ENCODE data around the gene PRPH. TPM values are rescaled to one million over a fixed set of nuclear protein-coding genes. Genes with fewer than 3 reads are reported as not detected.

PRPH gene
- total and polyA plus RNA-seq, 2 of the 13 experiments (the other 11 are each of a cell fraction or from before 2014, with no cell fraction given), result 0.12 TPM; not detected in 1

DNA sequence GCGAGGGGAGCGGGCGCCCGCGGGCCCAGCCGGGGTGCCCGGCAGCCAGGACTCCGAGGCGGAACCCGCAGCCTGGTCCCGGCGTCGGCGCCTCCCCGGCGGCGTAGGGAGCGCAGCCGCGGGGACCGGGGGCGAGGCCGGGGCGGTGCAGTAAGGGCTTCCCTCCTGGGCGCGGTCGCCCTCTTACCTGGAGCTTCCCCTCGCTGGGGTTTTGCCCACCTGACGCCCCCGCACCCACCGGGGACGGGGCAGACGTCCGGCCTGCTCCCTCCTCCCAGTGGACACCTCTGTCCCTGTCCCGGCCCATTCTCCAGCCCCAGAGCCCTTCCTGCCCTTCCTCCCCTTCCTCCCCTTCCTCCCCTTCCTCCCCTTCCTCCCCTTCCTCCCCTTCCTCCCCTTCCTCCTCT is 30.5 kb upstream of the PRPH start:
- Histone ChIP-seq H3K27me3 (ENCODE audit: control insufficient read depth in 1 of 2, insufficient read depth in 2 of 2, low read length in 2 of 2) (no peaks in the 10 kb centered on the region; a peak in 1 of 5 replicates), H3K79me2 (ENCODE audit: insufficient read depth, low read length) (peaks cover 46% of the 10 kb centered on the region), H3K27ac (ENCODE audit: extremely low read length, insufficient read depth, low read length) (peak overlapping the region; percentile 95), H2AFZ (ENCODE audit: low read length) (no peak overlapping the region), H3K4me1 (ENCODE audit: insufficient read depth, low read length) (peaks cover 44% of the 10 kb centered on the region), H3K9me3 (ENCODE audit: low read length) (no peaks in the 10 kb centered on the region), H3K4me2 (ENCODE audit: low read depth, low read length) (peak overlapping the region; percentile 71), H4K20me1 (ENCODE audit: insufficient read depth, low read length) (peaks cover 34% of the 10 kb centered on the region), H3K36me3 (replicated peaks in 1 of 2; ENCODE audit: control insufficient read depth in 1 of 2, insufficient read depth in 2 of 2, low read length in 2 of 2) (peaks cover 0 to 10% of the 10 kb centered on the region in 2 experiments; a peak in 4 of 5 replicates), H3K4me3 (replicated peaks in 1 of 3; ENCODE audit: insufficient read depth in 1 of 3, low read depth in 2 of 3, low read length in 3 of 3) (peak overlapping the region; percentile 96 to 98 (median 96)), H3K9ac (ENCODE audit: insufficient read depth, low read depth, low read length) (peak overlapping the region; percentile 99)
- ChIA-PET CTCF (ENCODE audit: low intra/inter-chr PET ratio, low total read pairs) (no interaction called here), POLR2A (interaction anchor here (0.7 to 2.9 kb wide), 8 partner anchors 10 to 579 kb away, joined by 3 to 9 read pairs (median 6); partner anchors contain the start of genes TROAP and TUBA1B)
- in situ Hi-C loops (cut with HindIII; ENCODE audit: extremely low pct_ligation_motif_present, low pct_unique_long_range_greater_than_20kb) (no loop called here), intact Hi-C loops (cut with micrococcal nuclease; ENCODE audit: unreplicated experiment) (loop anchor here (2.0 kb wide), 1 partner anchor 30 kb away; no protein-coding TSS in a partner anchor)
- no peak for DNase-seq (ENCODE audit: low spot score)
- TSS peak; percentile 90 for BruUV-seq (replicated peaks)
- WGBS (ENCODE audit: low lambda C conversion rate), result 3% methylated on average over 6 of the region's 35 CpGs
- ATAC-seq, result peak; percentile 65
- no peak for FAIRE-seq
- TF ChIP-seq ZGPAT (CRISPR knock-in tag; IDR thresholded peaks at IDR 0.05) (no peak), ZNF687 (CRISPR knock-in tag; IDR thresholded peaks at IDR 0.05) (0 out of 2 replicates have a peak, but pooled peaks have one; percentile 8), MTF1 (CRISPR knock-in tag; IDR thresholded peaks at IDR 0.05) (no peak), YEATS4 (CRISPR knock-in tag; IDR thresholded peaks at IDR 0.05; ENCODE audit: borderline replicate concordance) (peak; percentile 38; the same call in 1 of the 2 replicates), RBM22 (optimal IDR thresholded peaks at IDR 0.05; ENCODE audit: low read length) (no peak), HNRNPLL (IDR thresholded peaks at IDR 0.05; ENCODE audit: low read depth, low read length, poor library complexity, severe bottlenecking) (peak; percentile 54), TEAD2 (CRISPR knock-in tag; IDR thresholded peaks at IDR 0.05) (no peak)
- TF ChIP-seq, protein P1, sequence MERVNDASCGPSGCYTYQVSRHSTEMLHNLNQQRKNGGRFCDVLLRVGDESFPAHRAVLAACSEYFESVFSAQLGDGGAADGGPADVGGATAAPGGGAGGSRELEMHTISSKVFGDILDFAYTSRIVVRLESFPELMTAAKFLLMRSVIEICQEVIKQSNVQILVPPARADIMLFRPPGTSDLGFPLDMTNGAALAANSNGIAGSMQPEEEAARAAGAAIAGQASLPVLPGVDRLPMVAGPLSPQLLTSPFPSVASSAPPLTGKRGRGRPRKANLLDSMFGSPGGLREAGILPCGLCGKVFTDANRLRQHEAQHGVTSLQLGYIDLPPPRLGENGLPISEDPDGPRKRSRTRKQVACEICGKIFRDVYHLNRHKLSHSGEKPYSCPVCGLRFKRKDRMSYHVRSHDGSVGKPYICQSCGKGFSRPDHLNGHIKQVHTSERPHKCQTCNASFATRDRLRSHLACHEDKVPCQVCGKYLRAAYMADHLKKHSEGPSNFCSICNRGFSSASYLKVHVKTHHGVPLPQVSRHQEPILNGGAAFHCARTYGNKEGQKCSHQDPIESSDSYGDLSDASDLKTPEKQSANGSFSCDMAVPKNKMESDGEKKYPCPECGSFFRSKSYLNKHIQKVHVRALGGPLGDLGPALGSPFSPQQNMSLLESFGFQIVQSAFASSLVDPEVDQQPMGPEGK (CRISPR knock-in tag; IDR thresholded peaks at IDR 0.05), result peak; percentile 38; the same call in 1 of the 2 replicates
- TF ChIP-seq, protein P2, sequence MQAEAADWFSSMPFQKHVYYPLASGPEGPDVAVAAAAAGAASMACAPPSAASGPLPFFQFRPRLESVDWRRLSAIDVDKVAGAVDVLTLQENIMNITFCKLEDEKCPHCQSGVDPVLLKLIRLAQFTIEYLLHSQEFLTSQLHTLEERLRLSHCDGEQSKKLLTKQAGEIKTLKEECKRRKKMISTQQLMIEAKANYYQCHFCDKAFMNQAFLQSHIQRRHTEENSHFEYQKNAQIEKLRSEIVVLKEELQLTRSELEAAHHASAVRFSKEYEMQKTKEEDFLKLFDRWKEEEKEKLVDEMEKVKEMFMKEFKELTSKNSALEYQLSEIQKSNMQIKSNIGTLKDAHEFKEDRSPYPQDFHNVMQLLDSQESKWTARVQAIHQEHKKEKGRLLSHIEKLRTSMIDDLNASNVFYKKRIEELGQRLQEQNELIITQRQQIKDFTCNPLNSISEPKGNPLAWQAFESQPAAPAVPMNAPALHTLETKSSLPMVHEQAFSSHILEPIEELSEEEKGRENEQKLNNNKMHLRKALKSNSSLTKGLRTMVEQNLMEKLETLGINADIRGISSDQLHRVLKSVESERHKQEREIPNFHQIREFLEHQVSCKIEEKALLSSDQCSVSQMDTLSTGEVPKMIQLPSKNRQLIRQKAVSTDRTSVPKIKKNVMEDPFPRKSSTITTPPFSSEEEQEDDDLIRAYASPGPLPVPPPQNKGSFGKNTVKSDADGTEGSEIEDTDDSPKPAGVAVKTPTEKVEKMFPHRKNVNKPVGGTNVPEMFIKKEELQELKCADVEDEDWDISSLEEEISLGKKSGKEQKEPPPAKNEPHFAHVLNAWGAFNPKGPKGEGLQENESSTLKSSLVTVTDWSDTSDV (CRISPR knock-in tag; IDR thresholded peaks at IDR 0.05), result no peak
- TF ChIP-seq, protein P3, sequence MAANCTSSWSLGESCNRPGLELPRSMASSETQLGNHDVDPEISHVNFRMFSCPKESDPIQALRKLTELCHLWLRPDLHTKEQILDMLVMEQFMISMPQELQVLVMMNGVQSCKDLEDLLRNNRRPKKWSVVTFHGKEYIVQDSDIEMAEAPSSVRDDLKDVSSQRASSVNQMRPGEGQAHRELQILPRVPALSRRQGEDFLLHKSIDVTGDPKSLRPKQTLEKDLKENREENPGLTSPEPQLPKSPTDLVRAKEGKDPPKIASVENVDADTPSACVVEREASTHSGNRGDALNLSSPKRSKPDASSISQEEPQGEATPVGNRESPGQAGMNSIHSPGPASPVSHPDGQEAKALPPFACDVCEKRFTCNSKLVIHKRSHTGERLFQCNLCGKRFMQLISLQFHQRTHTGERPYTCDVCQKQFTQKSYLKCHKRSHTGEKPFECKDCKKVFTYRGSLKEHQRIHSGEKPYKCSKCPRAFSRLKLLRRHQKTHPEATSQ (CRISPR knock-in tag; IDR thresholded peaks at IDR 0.05; ENCODE audit: borderline replicate concordance), result 0 out of 2 replicates have a peak, but pooled peaks have one; percentile 20

Measured in HepG2 (cell line).